Measurements from ENCODE around the gene TMEM14C.

DNA sequence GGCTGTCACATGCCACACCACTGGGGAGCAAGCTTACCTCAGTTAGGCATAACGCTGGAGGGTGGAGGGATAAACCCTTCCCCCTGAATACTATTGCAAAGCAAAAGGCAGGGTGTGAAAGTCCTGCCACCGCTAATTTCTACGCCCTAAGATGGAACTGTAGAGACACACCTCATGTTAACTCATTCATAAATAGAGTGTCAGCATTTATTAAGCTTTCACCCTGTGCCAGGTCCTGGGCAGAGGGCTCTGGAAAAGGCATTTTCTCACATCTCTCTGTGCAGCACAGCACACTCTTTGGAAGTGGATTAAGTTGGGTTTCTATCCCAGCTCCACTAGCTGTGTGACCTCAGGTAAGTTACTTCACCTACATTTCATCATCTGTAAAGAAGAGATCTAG is 46.5 kb downstream of the TMEM14C start:
- TF ChIP-seq CTCF (IDR thresholded peaks at IDR 0.05) (no peak), POLR2A (IDR thresholded peaks at IDR 0.05) (no peak), EP300 (IDR thresholded peaks at IDR 0.05) (no peak)

Measured in tibial nerve (tissue), 4 donors.